ENCODE measurements around the gene ALOX5. TPM values are rescaled to one million over a fixed set of nuclear protein-coding genes. Genes with fewer than 3 reads are reported as not detected.
A peak's percentile ranks its signal among the peaks of the same experiment; 100 is the strongest.
"Not testable (repeated sequence)": the region's sequence is repeated elsewhere in the genome, so short reads cannot be mapped to it uniquely, and the experiment has no call there.

The ALOX5 gene
- total and polyA plus RNA-seq, 4 donors: 3.2 to 62.5 (median 16.0) TPM

- ATAC-seq (ENCODE audit: low FRiP score); DNase-seq; H3K27ac ChIP-seq (ENCODE audit: low read depth in 1 of 2, low read length in 2 of 2); H3K4me1 ChIP-seq (ENCODE audit: control insufficient read depth in 1 of 2, insufficient read depth in 2 of 2, low read length in 2 of 2); H3K27me3 ChIP-seq (ENCODE audit: control insufficient read depth in 1 of 2, insufficient read depth in 2 of 2, low read length in 1 of 2); H3K9me3 ChIP-seq (ENCODE audit: control insufficient read depth, low read length); H3K36me3 ChIP-seq (ENCODE audit: control insufficient read depth in 1 of 2, insufficient read depth in 2 of 2, low read length in 1 of 2); intact Hi-C loops (cut with DNase I); H3K4me3 ChIP-seq (ENCODE audit: low read length in 2 of 2): not testable (repeated sequence)
- 92% methylated on average over 26 to 31 of the region's 31 CpGs for WGBS, 2 donors
These were observed 25.7 kb upstream of the ALOX5 start for GRCh38 chr10:45348196-45348765.

- Histone ChIP-seq H3K27ac (ENCODE audit: low read depth in 1 of 2, low read length in 2 of 2) (no peak overlapping the region), H3K9me3 (ENCODE audit: control insufficient read depth, low read length) (no peaks in the 10 kb centered on the region), H3K4me1 (ENCODE audit: control insufficient read depth in 1 of 2, insufficient read depth in 2 of 2, low read length in 2 of 2) (no peaks in the 10 kb centered on the region), H3K4me3 (ENCODE audit: low read length in 2 of 2) (no peak overlapping the region), H3K36me3 (ENCODE audit: control insufficient read depth in 1 of 2, insufficient read depth in 2 of 2, low read length in 1 of 2) (no peaks in the 10 kb centered on the region), H3K27me3 (ENCODE audit: control insufficient read depth in 1 of 2, insufficient read depth in 2 of 2, low read length in 1 of 2) (no peaks in the 10 kb centered on the region)
- 66 to 79% methylated on average over 1 of the region's 1 CpG for WGBS, 2 donors
- intact Hi-C loops (cut with DNase I): no loop called here
- ATAC-seq (ENCODE audit: low FRiP score) (no peak), DNase-seq (no peak)
These were observed 20.8 kb upstream of the ALOX5 start for GRCh38 chr10:45353186-45353585.

- Histone ChIP-seq H3K4me3 (ENCODE audit: low read length in 2 of 2) (no peak overlapping the region), H3K27ac (ENCODE audit: low read depth in 1 of 2, low read length in 2 of 2) (no peak overlapping the region), H3K4me1 (ENCODE audit: control insufficient read depth in 1 of 2, insufficient read depth in 2 of 2, low read length in 2 of 2) (no peaks in the 10 kb centered on the region), H3K9me3 (ENCODE audit: control insufficient read depth, low read length) (no peaks in the 10 kb centered on the region), H3K36me3 (ENCODE audit: control insufficient read depth in 1 of 2, insufficient read depth in 2 of 2, low read length in 1 of 2) (no peaks in the 10 kb centered on the region), H3K27me3 (ENCODE audit: control insufficient read depth in 1 of 2, insufficient read depth in 2 of 2, low read length in 1 of 2) (no peaks in the 10 kb centered on the region)
- 74 to 83% methylated on average over 3 of the region's 3 CpGs for WGBS, 2 donors
- peak in 1 of 2 donors; percentile 89 for DNase-seq
- ATAC-seq (ENCODE audit: low FRiP score): peak; percentile 66
- intact Hi-C loops (cut with DNase I): no loop called here
These were observed 19.8 kb upstream of the ALOX5 start for GRCh38 chr10:45354261-45354660.

- Histone ChIP-seq H3K27me3 (ENCODE audit: control insufficient read depth in 1 of 2, insufficient read depth in 2 of 2, low read length in 1 of 2) (no peaks in the 10 kb centered on the region), H3K27ac (ENCODE audit: low read depth in 1 of 2, low read length in 2 of 2) (no peak overlapping the region), H3K36me3 (ENCODE audit: control insufficient read depth in 1 of 2, insufficient read depth in 2 of 2, low read length in 1 of 2) (no peaks in the 10 kb centered on the region), H3K4me1 (ENCODE audit: control insufficient read depth in 1 of 2, insufficient read depth in 2 of 2, low read length in 2 of 2) (no peaks in the 10 kb centered on the region), H3K4me3 (ENCODE audit: low read length in 2 of 2) (no peak overlapping the region), H3K9me3 (ENCODE audit: control insufficient read depth, low read length) (no peaks in the 10 kb centered on the region)
- WGBS, 2 donors: 83 to 88% methylated on average over 4 of the region's 4 CpGs
- ATAC-seq (ENCODE audit: low FRiP score) (no peak), DNase-seq (no peak)
- intact Hi-C loops (cut with DNase I): no loop called here
These were observed 18.5 kb upstream of the ALOX5 start for GRCh38 chr10:45355494-45355893.

- H3K9me3 ChIP-seq (ENCODE audit: control insufficient read depth, low read length); H3K36me3 ChIP-seq (ENCODE audit: control insufficient read depth in 1 of 2, insufficient read depth in 2 of 2, low read length in 1 of 2); H3K4me3 ChIP-seq (ENCODE audit: low read length in 2 of 2); H3K27me3 ChIP-seq (ENCODE audit: control insufficient read depth in 1 of 2, insufficient read depth in 2 of 2, low read length in 1 of 2); H3K27ac ChIP-seq (ENCODE audit: low read depth in 1 of 2, low read length in 2 of 2); H3K4me1 ChIP-seq (ENCODE audit: control insufficient read depth in 1 of 2, insufficient read depth in 2 of 2, low read length in 2 of 2); ATAC-seq (ENCODE audit: low FRiP score); intact Hi-C loops (cut with DNase I): not testable (repeated sequence)
- DNase-seq: peak in 1 of 2 donors; percentile 56
- 62 to 65% methylated on average over 7 of the region's 7 CpGs for WGBS, 2 donors
These were observed 15.1 kb upstream of the ALOX5 start for GRCh38 chr10:45358961-45359360.

GRCh38 chr10:45361983-45362799, 11.8 kb upstream of the ALOX5 start:
- H3K27me3 ChIP-seq (ENCODE audit: control insufficient read depth in 1 of 2, insufficient read depth in 2 of 2, low read length in 1 of 2); intact Hi-C loops (cut with DNase I); DNase-seq; H3K4me3 ChIP-seq (ENCODE audit: low read length in 2 of 2); H3K4me1 ChIP-seq (ENCODE audit: control insufficient read depth in 1 of 2, insufficient read depth in 2 of 2, low read length in 2 of 2); H3K27ac ChIP-seq (ENCODE audit: low read depth in 1 of 2, low read length in 2 of 2); ATAC-seq (ENCODE audit: low FRiP score); H3K9me3 ChIP-seq (ENCODE audit: control insufficient read depth, low read length); H3K36me3 ChIP-seq (ENCODE audit: control insufficient read depth in 1 of 2, insufficient read depth in 2 of 2, low read length in 1 of 2): not testable (repeated sequence)
- 54 to 59% methylated on average over 18 of the region's 18 CpGs for WGBS, 2 donors

- H3K27me3 ChIP-seq (ENCODE audit: control insufficient read depth in 1 of 2, insufficient read depth in 2 of 2, low read length in 1 of 2); H3K27ac ChIP-seq (ENCODE audit: low read depth in 1 of 2, low read length in 2 of 2); ATAC-seq (ENCODE audit: low FRiP score); H3K9me3 ChIP-seq (ENCODE audit: control insufficient read depth, low read length); intact Hi-C loops (cut with DNase I); H3K4me3 ChIP-seq (ENCODE audit: low read length in 2 of 2); DNase-seq; H3K36me3 ChIP-seq (ENCODE audit: control insufficient read depth in 1 of 2, insufficient read depth in 2 of 2, low read length in 1 of 2); H3K4me1 ChIP-seq (ENCODE audit: control insufficient read depth in 1 of 2, insufficient read depth in 2 of 2, low read length in 2 of 2): not testable (repeated sequence)
- 87 to 89% methylated on average over 3 of the region's 3 CpGs for WGBS, 2 donors
These were observed 6.4 kb upstream of the ALOX5 start for GRCh38 chr10:45367643-45368042.

GRCh38 chr10:45368181-45368580, 5.8 kb upstream of the ALOX5 start:
- Histone ChIP-seq H3K27me3 (ENCODE audit: control insufficient read depth in 1 of 2, insufficient read depth in 2 of 2, low read length in 1 of 2) (no peaks in the 10 kb centered on the region), H3K4me1 (ENCODE audit: control insufficient read depth in 1 of 2, insufficient read depth in 2 of 2, low read length in 2 of 2) (no peaks in the 10 kb centered on the region), H3K36me3 (ENCODE audit: control insufficient read depth in 1 of 2, insufficient read depth in 2 of 2, low read length in 1 of 2) (no peaks in the 10 kb centered on the region), H3K27ac (ENCODE audit: low read depth in 1 of 2, low read length in 2 of 2) (no peak overlapping the region), H3K9me3 (ENCODE audit: control insufficient read depth, low read length) (no peaks in the 10 kb centered on the region), H3K4me3 (ENCODE audit: low read length in 2 of 2) (no peak overlapping the region)
- intact Hi-C loops (cut with DNase I): no loop called here
- WGBS, 2 donors: 92% methylated on average over 2 of the region's 2 CpGs
- DNase-seq (no peak), ATAC-seq (ENCODE audit: low FRiP score) (no peak)
